Measurements from ENCODE around the gene ROBO1.

Gene ROBO1

DNA sequence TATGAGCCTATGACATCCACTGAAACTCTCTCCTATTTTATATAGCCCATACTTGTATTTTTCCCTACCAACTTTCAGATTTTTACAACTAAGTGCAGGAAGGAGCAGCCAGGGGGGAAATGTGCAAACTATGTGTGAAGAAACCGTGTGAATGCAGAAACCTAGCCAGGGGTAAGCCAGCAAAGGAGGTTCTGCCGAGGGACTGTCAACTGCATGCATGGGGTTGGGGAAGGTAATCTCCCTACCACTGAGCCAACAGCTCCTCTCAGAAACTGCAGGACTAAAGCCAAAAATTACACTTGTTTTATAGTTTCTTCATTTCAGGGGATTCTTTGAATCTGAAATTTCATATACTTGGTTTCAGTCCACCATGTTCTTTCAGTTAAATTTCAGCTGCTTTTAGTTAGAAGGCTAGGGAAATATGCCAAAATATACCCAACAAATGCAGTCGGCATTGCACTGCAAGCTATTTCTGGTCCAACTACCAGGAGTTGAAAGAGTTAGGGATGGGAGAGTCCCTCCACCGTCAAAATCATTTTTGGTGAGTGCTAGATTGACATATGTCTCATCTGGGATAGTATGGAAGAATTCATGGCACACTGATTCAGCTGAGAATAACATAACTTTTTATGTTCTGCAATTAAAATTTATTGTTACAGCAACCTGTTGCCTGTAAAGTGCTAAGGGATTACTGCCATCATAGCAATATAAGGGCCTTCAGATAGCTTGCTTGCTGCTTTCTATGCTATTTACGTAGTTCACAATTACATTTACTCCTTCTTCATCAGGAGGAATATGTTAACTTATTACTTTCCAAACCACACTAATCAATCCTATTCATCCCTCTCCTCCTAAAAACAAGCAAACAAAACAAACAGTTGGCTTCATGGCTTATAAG lies 904.2 kb downstream of the ROBO1 start:
- DNase-seq: no peak

DNA sequence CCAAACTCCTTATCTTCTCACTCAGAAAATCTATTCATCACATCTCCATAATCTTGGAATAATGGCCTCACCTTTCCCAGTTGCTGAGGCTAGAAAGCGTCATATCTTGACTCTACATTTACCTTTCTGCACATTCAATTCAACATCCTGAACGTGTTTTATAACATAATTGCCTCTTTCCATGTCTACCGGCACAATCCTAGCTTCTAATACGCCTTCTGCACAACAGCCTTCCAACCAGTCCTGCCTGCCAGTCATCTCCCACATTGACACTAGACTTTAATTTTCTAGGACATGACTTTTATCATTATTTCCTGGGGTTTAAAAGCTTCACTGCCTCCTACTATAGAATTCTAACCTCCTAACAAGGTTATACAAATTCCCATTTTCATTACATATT lies 906.6 kb downstream of the ROBO1 start:
- no peak for DNase-seq

DNA sequence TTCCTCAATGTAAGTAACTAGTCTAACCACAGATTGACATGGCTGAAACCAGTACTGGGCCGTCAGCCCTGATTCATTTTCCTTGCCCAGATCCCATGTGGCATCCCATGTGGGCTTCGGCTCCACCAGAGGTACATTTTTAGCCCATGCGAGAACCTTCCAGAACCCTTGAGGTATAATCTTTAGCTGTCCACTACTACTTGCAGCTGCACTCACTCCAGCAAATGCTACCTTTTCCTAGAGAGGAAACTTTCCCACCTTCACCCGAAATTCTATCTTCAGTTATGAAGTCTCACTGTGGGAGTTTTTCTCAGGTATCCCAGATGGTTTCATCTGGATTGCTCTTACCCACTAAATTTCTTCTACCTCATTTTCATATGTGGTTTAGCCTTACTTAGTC lies 907.2 kb downstream of the ROBO1 start:
- DNase-seq: no peak

DNA sequence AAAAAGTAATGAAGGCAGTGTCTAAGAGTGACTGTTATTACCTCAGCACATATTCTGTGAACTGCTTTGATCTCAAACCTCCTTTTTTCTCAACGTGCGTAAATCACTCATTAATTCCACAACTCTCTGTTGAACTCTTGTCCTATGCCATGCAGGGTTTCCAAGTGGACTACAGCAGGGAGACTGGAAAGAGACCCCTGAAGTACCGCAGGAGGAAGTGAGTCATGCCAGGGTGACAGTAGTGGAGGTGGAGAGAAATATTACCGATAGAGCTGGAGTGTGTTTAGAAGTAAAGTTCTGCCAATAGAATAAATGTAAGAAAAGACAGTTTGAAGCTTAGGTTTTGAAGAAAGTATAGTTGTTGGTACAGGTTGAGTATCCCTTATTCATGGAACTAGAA lies 908.9 kb downstream of the ROBO1 start:
- no peak for DNase-seq

DNA sequence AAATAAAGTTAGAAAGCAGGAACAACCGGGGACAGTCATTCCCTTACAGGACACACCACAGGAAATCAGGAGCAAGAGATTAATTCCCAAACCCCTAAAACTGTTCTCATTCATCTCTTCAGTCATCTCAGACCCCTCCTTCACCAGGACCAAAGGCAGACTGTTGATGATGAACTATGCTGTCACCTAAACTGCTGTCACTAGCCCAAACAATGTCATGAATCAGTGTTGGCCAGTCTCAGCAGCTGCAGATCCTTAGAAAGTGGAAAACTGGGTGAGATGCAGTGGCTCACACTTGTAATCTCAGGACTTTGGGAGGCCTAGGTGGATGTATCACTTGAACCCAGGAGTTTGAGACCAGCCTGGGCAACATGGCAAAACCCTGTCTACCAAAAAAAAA lies 909.6 kb downstream of the ROBO1 start:
- no peak for DNase-seq

DNA sequence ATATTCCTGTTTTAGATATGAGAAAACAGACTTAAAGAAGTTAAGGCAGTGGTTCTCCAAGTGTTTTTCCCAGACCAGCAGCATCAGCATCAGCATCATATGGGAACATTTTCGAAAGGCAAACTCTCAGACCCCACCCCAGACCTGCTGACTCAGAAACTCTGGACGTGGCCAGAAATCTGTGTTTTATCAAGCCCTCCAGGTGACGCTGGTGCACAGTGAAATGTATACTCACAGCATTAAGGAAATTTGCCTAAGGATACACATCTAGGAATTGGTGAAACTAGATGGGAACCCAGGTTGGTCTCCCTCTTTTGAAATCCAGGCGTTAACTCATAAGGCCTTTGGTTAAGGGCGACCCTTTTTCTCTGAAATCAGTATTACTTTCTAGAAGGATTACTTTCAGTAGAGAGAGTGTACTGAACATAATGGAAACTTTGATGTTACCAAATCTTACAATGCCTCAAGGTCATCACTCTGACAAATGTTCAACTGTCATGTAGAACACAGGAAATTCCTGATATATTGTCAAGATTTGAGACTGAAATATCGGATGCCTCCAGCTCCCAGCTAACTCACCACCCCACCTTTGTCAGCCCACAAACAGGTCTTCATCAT lies 910.2 kb downstream of the ROBO1 start:
- no peak for DNase-seq

DNA sequence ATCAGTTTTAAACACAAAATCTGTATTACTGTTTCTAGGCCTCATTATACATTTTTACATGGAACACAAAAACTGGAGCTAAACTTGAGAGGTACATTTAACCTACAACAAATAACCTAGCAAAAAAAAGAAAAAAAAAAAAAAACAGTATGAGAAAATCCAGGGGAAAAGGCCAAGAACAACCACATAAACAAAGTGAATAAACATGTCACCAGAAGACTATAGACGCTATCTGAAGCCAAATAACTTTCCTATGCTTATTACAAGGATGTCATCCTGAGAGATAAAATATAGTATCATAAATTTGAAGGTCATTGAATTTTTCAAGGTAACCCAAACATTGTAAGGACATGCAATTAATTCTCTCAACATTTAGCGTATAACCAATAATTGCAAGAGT lies 911.6 kb downstream of the ROBO1 start:
- DNase-seq: no peak

DNA sequence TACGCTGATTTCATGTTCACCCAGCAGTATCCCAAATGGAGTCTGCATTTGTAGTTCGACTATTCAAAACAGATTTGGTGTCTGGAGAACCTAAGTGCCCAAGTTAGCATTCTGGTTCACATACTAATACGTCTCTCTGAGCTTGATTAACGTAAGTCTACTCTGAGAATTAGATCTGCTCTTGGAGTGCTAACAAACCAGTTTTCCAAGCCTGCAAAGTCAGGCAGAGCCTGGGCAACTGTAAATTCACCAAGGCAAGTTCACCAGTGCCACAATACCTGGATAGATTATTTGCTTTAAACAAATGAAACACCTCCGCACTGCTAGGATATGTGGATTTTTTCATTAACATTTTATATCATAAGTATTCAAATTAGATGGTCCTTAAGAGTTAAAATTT lies 912.6 kb downstream of the ROBO1 start:
- no peak for DNase-seq

DNA sequence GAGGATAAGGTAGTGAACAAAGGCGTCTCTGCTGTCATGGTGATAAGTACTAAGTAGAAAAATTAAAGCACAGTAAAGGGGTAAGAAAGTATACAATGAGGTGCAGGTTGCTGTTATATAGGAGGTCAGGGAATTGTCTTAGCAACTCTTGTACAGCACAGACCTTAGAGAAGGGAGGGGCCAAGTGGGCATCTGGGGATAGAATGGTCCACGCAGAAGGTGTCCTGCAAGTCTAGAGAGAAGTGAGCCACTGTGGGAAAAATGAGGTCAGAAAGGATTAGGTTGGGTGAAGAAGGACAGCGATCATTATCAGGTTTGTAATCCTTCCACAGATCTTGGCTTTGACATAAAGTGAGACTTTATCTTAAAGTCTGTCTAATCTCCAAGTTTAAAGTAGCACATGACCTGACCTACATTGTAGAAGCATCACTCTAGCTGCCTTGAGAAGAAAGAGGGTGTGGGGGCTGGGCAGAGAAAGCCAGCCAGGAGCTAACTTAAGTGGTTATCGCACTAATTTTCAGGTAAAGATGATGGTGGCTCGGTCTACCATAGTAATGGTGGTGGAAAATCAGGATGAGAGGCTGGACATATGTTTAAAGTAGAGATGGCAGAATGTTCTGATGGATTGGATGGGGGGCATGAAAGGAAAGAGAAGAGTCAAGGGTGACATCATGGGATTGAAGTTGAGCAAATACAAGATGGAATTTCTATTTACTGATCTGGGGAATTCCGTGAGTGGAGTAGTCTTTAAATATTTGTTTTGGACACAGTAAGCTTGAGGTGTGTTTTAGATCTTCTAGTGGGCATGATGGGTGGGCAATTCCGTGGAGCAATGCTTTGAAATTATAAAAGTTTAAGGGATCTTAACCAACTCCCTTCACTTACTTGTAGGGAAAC lies 919.2 kb downstream of the ROBO1 start:
- DNase-seq: no peak

DNA sequence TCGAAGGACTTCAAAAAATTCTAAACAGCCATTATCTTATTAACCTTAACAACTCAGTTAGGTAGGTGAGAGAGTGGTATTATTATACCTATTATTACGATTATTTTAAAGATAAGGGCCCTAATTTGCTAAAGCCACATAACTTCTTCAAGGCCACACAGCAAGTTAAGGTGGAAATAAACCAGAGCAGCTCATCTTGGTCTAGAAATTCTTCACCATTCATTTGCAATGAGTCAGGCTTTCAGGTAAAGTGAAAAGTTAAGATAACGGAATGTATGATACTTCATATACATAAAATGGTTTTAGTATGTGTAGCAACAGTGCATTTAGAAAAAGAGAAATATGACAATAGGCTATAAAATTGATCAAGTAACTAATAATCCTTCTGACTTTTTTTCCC lies 920.2 kb downstream of the ROBO1 start:
- no peak for DNase-seq

DNA sequence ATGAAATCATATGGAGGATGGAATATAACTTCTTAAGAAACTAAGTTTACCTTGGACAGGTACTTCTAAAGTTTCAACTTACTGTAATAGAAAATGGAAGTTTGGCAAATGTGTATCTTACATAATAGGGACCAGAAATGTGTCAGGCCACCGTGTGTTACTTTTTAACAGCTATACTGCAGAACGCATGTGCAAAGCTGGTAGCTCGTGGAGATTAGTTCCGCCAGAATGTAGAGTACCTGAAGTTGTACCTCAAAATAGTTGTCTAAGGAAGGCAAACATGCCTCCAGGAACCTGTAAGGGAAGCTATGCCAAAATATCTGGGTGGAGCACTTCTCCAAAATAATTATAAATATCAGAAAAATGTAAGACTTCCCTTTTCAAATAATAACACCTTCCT lies 920.6 kb downstream of the ROBO1 start:
- no peak for DNase-seq

DNA sequence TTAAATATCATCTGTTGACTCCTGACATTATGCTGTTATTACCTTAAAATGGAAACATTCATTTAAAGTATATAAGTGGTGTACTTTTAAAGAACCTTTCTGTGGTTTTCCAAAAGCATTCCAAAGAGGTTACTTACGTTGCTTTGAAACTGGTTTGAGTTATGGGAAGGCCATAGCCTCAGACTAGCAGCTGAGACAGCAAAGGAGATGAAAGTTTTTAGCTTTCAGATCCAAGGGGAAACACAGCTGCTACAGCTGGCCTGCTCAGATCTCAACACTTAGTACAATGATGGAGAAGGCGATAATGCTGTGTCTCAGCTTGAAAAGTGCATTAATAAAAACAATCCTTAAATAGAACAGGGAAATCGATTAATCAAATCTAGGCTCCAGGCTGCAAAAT lies 921.1 kb downstream of the ROBO1 start:
- no peak for DNase-seq

DNA sequence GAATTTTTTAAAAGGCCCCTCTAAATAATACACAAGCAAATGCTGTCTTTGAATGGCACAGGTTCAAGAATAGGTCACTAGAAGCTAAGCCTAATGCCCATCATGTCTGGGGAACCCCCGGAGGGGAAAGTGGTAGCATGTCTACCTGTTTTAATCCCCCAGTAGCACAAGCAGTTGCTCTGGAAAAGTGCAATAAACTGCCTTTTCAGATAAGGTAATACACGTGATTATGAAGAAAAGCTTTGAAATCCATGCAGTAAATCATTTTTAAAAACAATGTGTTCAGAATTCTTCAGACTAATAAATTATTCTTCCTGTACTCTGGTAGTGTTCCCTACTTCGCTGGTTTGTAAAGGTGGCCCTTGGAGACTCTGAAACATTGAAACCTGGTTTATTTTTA lies 922.2 kb downstream of the ROBO1 start:
- DNase-seq: no peak

DNA sequence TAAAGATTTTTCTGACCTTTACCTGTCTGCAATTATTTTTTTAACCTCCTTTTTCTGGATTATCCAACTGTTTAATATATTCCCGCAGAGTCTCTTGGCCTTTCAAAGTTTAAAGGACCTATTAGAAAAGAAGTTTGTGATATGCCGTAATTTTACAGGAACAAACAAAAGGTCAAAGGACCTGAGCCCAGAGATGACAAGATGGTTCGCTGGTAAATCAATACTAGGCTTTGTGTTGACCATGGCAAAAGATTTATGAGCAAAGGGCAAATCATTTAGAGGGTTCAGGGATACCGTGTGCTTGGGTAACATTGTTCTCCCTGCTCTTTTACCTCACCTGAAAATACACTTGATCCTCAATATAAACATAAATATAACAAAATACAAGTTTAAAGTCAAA lies 923.5 kb downstream of the ROBO1 start:
- no peak for DNase-seq

DNA sequence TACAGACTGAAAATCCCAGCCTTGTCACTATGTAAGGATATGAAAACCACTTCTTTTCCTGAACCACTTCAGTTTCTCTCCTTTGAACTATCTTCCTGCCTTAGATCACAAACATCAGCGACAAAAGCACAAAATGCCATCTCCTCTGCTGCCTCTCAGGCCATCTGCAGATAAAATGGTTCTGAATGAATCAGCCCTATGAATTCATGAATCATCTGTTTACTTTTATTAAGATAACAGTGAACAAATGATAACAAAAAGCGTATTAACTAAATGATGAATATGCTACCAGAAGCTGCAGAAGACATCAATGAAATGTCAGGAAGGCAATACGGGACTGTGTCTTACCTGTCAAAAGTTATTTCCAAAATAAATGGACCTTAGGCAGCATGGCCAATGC lies 928.1 kb downstream of the ROBO1 start:
- DNase-seq: no peak

DNA sequence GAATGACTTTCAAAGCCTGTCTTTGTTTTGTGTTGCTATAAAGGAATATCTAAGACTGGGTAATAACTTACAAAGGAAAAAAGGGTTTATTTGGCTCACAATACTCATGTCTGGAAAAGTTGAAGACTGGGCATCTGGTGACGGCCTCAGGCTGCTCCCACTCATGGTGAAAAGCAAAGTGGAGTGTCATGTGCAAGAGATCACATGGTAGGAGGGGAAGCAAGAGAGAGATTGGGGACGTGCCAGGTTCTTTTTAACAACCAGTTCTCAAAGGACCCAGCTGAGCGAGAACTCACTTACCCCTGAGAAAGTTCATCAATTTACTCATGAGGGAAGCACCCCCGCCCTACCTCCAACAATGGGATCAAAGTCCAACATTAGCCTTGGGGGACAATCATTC lies 929.4 kb downstream of the ROBO1 start:
- no peak for DNase-seq

DNA sequence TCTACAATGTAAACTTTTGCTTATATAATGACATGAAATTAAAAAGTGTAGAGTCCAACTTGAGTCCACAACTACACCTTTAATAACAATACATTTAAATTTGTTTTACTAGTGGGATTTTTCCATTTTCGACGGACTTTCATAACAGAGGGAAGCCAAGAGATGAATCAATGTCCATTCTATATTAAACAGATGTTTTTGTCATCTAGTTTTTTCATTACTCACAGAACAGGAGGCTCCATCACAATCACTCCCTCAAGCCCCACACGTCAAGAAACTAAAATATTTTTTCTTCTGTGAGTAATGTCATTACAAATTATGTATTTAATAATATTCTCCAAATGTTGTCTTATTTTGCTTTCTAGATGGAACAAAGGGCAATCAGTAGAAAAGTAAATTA lies 932.9 kb downstream of the ROBO1 start:
- no peak for DNase-seq

DNA sequence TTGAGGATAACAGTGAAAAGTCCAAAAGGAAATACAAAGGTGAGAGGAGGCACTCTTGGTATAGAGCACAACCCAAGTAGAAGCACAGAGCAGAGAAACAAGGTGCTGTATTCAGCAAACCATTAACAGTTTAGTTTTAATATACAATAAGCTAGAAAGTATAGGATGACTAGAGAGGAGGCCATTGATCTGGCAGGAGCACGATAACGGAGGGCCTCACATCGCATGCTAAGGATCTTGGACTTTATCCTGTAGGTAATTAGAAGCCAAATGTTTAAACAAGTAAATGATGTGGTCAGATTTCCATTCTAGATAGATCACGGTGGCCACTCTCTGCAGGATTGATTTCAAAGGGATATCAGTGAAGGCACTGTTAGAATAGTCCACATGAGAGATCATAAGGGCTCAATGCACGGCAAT lies 935.0 kb downstream of the ROBO1 start:
- DNase-seq: no peak

DNA sequence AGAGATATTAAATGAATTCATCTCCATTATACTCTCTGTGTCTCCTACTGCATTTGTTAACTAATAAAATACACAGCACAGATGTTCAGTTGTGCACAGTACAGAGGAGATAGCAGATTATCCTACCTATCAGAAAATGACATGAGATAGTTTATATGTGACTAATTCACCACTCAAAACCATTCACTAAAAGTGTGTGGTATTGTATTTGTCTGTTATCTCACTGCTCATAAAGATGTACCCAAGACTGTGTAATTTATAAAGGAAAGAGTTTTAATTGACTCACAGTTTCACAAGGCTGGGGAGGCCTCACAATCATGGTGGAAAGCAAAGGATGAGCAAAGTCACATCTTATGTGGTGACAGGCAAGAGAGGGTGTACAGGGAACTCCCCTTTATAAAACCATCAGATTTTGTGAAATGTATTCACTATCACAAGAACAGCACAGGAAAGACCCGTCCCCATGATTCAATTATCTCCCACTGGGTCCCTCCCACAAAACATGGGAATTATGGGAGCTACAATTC lies 936.3 kb downstream of the ROBO1 start:
- DNase-seq: no peak

DNA sequence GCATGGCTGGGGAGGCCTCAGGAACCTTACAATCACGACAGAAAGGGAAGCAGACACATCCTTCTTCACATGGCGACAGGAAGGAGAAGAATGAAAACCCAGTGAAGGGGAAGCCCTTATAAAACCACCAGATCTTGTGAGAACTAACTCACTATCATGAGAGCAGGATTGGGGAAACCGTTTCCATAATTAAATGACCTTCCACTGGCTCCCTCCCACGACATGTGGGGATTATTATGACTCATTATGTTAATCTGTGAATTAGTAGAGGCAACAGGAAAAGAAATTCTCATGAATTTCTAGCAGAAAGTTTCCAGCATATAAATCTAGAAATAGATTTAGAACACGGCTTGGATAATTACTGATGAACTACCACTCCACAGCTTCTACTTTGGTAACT lies 937.3 kb downstream of the ROBO1 start:
- DNase-seq: no peak

DNA sequence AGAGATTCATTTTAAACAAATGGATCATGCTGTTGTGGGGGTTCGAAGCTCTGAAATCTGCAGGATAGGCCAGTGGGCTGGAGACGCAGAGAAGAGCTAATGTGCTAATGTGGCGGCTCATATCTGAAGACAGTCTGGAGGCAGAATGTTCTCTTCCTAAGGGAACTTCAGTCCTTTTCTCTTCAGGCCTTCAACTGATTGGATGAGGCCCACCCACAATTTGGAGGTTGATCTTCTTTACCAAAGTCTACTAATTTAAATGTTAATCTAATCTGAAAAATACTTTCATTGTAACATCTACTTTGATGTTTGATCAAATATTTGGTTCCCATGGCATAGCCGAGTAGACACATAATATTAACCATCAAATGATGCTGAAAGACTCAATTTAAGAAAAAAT lies 940.2 kb downstream of the ROBO1 start:
- no peak for DNase-seq

DNA sequence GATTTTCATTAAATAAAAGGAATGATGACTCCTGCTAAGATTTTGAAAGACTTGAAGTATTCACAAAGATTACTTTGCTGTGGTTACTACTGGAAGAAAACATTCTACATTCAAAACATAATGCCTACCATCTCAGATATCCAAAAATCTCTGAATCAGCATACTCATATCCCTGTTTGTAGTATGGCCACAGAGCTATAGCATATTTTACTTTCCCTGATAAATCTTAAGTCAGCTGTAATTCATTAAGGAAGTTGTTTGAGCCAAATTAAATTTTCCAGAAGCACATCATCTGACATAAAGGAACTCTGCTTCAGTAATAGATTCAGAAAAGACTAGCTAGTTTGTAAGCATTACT lies 942.0 kb downstream of the ROBO1 start:
- DNase-seq: no peak

DNA sequence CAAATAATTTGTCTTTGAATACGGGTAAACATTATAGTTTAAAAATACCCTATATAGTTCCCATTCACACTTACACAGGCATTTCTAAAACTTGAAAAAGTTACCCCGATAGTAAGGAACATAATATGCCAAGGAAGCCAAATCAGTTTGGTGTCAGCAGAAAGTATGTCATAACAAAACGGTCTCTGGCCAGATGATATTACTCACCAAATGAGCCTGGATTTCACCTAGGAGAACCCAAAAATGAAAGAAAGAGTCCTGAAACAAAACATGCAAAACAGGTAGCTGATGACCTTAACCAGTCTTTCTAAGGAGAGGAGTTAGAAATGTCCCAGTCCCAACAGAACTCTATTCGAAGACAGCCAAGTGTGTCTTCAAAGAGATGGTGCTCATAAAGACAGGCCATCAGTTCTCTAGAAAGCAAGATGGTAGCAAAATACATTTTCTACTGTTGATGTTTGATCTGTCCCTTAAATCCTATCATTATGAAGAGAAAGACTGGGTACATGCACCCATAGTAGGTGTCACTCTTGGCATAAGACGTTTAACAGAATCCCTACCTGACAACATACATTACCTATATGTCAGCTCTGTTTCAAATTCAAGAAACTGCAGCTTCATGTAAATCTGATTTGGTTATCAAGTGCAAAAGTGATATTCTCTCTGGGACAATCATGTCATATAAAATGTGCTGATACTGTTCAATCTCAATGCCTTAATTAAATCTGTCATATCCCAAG lies 942.5 kb downstream of the ROBO1 start:
- no peak for DNase-seq

All from NCI-H1417 treated with DMSO at 0.1 percent for 48 hours (cell line).